ENCODE data around the gene PNN.
"Not testable (repeated sequence)": the region's sequence is repeated elsewhere in the genome, so short reads cannot be mapped to it uniquely, and the experiment has no call there.

The PNN gene

GRCh38 chr14:39181026-39181692, 6.1 kb downstream of the PNN start:
- DNase-seq (ENCODE audit: low spot score) = no peak

GRCh38 chr14:39181693-39182047, 6.6 kb downstream of the PNN start:
- DNase-seq (ENCODE audit: low spot score) = no peak

GRCh38 chr14:39182770-39183684, 8.0 kb downstream of the PNN start:
- no peak for DNase-seq (ENCODE audit: low spot score)

GRCh38 chr14:39183685-39184003, 8.6 kb downstream of the PNN start:
- DNase-seq (ENCODE audit: low spot score) = not testable (repeated sequence)

- DNase-seq (ENCODE audit: low spot score) = no peak
These were observed 9.7 kb downstream of the PNN start for GRCh38 chr14:39184628-39185255.

GRCh38 chr14:39185256-39186049, 10.4 kb downstream of the PNN start:
- no peak for DNase-seq (ENCODE audit: low spot score)

- no peak for DNase-seq (ENCODE audit: low spot score)
These were observed 12.0 kb downstream of the PNN start for GRCh38 chr14:39186941-39187525.

- DNase-seq (ENCODE audit: low spot score) = no peak
These were observed 28.9 kb downstream of the PNN start for GRCh38 chr14:39203659-39204606.

GRCh38 chr14:39207430-39207829, 32.4 kb downstream of the PNN start:
- DNase-seq (ENCODE audit: low spot score) = not testable (repeated sequence)

GRCh38 chr14:39211109-39211741, 36.2 kb downstream of the PNN start:
- no peak for DNase-seq (ENCODE audit: low spot score)

- no peak for DNase-seq (ENCODE audit: low spot score)
These were observed 37.0 kb downstream of the PNN start for GRCh38 chr14:39212034-39212433.

- DNase-seq (ENCODE audit: low spot score) = no peak
These were observed 37.6 kb downstream of the PNN start for GRCh38 chr14:39212693-39213092.

GRCh38 chr14:39217214-39217879, 42.3 kb downstream of the PNN start:
- no peak for DNase-seq (ENCODE audit: low spot score)

- no peak for DNase-seq (ENCODE audit: low spot score)
These were observed 43.2 kb downstream of the PNN start for GRCh38 chr14:39218171-39218769.

- DNase-seq (ENCODE audit: low spot score) = no peak
These were observed 44.0 kb downstream of the PNN start for GRCh38 chr14:39219075-39219499.

GRCh38 chr14:39220473-39220872, 45.4 kb downstream of the PNN start:
- DNase-seq (ENCODE audit: low spot score) = not testable (repeated sequence)

GRCh38 chr14:39228044-39228443, 53.0 kb downstream of the PNN start:
- no peak for DNase-seq (ENCODE audit: low spot score)

GRCh38 chr14:39228509-39229221, 53.6 kb downstream of the PNN start:
- DNase-seq (ENCODE audit: low spot score) = no peak

Measured in SK-N-DZ (cell line).